GM12873 (cell line): ENCODE measurements around the gene HBG2.

Experiments used
- TF ChIP-seq, protein P1 (sequence below): IDR thresholded peaks from 2 replicates; pipeline ENCODE4 v1.5.1; 2012; ENCODE audit warnings: low read depth, mild to moderate bottlenecking, moderate library complexity, low read length, control low read depth; ENCODE audit not compliant: insufficient read depth; ENCODE audit errors: missing control alignments

HBG2 gene

DNA sequence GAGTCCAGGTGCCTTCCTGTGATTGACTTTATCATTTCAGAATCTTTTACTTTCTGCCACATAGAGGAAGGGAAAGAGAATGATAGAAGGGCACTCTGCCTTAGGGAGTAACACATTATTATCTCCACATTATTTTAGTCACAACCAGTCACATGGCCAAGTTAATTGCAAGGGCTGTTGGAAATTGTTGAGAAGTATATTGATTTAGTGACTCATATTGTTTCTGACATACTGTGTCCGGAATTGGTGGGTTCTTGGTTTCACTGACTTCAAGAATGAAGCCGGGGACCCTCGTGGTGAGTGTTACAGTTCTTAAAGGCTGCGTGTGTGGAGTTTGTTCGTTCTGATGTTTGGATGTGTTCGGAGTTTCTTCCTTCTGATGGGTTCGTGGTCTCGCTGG is 38.4 kb upstream of the HBG2 start:
- TF ChIP-seq, protein P1, sequence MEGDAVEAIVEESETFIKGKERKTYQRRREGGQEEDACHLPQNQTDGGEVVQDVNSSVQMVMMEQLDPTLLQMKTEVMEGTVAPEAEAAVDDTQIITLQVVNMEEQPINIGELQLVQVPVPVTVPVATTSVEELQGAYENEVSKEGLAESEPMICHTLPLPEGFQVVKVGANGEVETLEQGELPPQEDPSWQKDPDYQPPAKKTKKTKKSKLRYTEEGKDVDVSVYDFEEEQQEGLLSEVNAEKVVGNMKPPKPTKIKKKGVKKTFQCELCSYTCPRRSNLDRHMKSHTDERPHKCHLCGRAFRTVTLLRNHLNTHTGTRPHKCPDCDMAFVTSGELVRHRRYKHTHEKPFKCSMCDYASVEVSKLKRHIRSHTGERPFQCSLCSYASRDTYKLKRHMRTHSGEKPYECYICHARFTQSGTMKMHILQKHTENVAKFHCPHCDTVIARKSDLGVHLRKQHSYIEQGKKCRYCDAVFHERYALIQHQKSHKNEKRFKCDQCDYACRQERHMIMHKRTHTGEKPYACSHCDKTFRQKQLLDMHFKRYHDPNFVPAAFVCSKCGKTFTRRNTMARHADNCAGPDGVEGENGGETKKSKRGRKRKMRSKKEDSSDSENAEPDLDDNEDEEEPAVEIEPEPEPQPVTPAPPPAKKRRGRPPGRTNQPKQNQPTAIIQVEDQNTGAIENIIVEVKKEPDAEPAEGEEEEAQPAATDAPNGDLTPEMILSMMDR: no peak

GRCh38 chr11:5291207-5291838 is 36.7 kb upstream of the HBG2 start:
- TF ChIP-seq, protein P1: peak; percentile 68

DNA sequence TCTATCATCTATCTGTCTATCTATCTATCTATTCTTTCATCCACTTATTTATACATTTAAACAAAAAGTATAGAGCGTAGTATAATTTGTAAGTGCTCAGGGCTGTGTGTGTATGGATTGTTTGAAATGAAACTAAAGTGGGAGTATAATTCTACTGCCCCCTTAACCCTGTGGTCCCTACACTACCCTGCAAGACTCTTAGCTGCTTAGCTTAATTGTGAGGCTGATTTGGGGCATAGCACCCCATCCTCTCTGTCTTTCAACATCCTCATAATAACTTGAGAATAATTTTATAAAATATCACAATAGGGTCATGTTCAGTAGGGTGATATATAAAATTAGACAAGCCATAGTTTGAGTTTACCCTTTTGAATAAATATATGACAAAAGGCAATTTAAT is 35.5 kb upstream of the HBG2 start:
- TF ChIP-seq, protein P1: no peak

DNA sequence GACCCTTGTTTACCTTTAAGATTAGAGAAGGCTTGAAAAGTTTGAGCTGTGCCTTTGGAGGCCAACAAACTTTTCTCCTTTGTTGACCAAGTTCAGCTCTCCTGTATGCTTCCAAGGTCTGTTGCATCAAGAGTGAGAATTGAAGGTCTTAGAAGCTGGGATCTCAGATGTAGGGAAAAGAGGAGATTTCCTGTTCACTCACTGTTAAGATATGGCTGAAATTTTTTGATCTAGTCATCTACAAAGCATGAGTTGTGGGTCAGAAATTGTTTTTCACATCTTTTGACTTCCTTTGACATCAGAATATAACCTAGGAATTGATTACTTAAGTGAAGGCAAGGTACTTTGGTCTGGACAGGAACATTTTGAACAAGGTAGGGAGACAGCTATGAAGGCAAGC is 35.1 kb upstream of the HBG2 start:
- TF ChIP-seq, protein P1: no peak

GRCh38 chr11:5288906-5289550 is 34.4 kb upstream of the HBG2 start:
- TF ChIP-seq, protein P1: no peak

GRCh38 chr11:5288108-5288905 is 33.7 kb upstream of the HBG2 start:
- TF ChIP-seq, protein P1: no peak

DNA sequence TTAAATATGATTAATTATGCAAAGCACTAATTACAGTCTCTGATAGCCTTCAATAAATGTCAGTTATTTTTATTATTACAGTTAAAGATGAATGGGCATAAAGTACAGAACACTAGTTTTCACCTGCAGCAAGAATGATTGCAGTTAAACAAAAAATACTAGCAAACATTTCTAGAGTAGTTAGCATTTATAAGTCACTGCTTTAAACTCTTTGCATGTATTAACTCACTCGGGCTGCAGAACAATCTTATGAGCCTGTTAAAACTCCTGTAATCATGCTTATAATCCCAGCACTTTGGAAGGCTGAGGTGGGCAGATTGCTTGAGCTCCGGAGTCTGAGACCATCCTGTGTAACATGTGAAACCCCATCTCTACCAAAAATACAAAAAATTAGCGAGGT is 32.3 kb upstream of the HBG2 start:
- TF ChIP-seq, protein P1: no peak
